Measurements from ENCODE around the gene APCDD1. TPM values are rescaled to one million over a fixed set of nuclear protein-coding genes. Genes with fewer than 3 reads are reported as not detected.

Gene APCDD1
- total RNA-seq, 2 donors from 2014 or later: 5.6 to 10.7 TPM

GRCh38 chr18:10410472-10411308, 43.7 kb upstream of the APCDD1 start:
- H3K4me1 ChIP-seq: no peaks in the 10 kb centered on the region
- H3K9me3 ChIP-seq: no peaks in the 10 kb centered on the region
- DNase-seq: no peak
- H3K9ac ChIP-seq (ENCODE audit: low read depth in 2 of 2, low read length in 2 of 2): peak overlapping the region in 1 of 2 donors; percentile 2
- intact Hi-C loops (cut with DNase I): no loop called here
- no peak overlapping the region for H3K27ac ChIP-seq
- TF ChIP-seq CTCF (IDR thresholded peaks at IDR 0.05): no peak
- H3K27me3 ChIP-seq: no peaks in the 10 kb centered on the region
- no peak overlapping the region for H3K4me3 ChIP-seq
- H3K36me3 ChIP-seq: no peaks in the 10 kb centered on the region

- Histone ChIP-seq H3K4me3 (no peak overlapping the region), H3K9me3 (no peaks in the 10 kb centered on the region), H3K36me3 (no peaks in the 10 kb centered on the region), H3K4me1 (no peaks in the 10 kb centered on the region), H3K27me3 (no peaks in the 10 kb centered on the region), H3K27ac (no peak overlapping the region), H3K9ac (ENCODE audit: low read depth in 2 of 2, low read length in 2 of 2) (no peak overlapping the region)
- intact Hi-C loops (cut with DNase I): no loop called here
- DNase-seq: no peak
- no peak for TF ChIP-seq CTCF (IDR thresholded peaks at IDR 0.05)
These were observed 41.5 kb upstream of the APCDD1 start for GRCh38 chr18:10412933-10413332.

- no peak overlapping the region for H3K9ac ChIP-seq (ENCODE audit: low read depth in 2 of 2, low read length in 2 of 2)
- DNase-seq: no peak
- no peaks in the 10 kb centered on the region for H3K9me3 ChIP-seq
- no peaks in the 10 kb centered on the region for H3K36me3 ChIP-seq
- no peak for TF ChIP-seq CTCF (IDR thresholded peaks at IDR 0.05)
- no peak overlapping the region for H3K4me3 ChIP-seq
- no peaks in the 10 kb centered on the region for H3K27me3 ChIP-seq
- intact Hi-C loops (cut with DNase I): no loop called here
- no peak overlapping the region for H3K27ac ChIP-seq
- no peaks in the 10 kb centered on the region for H3K4me1 ChIP-seq
These were observed 40.7 kb upstream of the APCDD1 start for GRCh38 chr18:10413722-10414121.

- intact Hi-C loops (cut with DNase I): no loop called here
- Histone ChIP-seq H3K27ac (no peak overlapping the region), H3K36me3 (no peaks in the 10 kb centered on the region), H3K9me3 (no peaks in the 10 kb centered on the region), H3K27me3 (no peaks in the 10 kb centered on the region), H3K9ac (ENCODE audit: low read depth in 2 of 2, low read length in 2 of 2) (no peak overlapping the region), H3K4me1 (no peaks in the 10 kb centered on the region), H3K4me3 (no peak overlapping the region)
- no peak for TF ChIP-seq CTCF (IDR thresholded peaks at IDR 0.05)
- no peak for DNase-seq
These were observed 40.1 kb upstream of the APCDD1 start for GRCh38 chr18:10414293-10414842.

- Histone ChIP-seq H3K4me3 (no peak overlapping the region), H3K27ac (no peak overlapping the region), H3K9ac (ENCODE audit: low read depth in 2 of 2, low read length in 2 of 2) (no peak overlapping the region), H3K27me3 (no peaks in the 10 kb centered on the region), H3K9me3 (no peaks in the 10 kb centered on the region), H3K36me3 (no peaks in the 10 kb centered on the region), H3K4me1 (no peaks in the 10 kb centered on the region)
- intact Hi-C loops (cut with DNase I): no loop called here
- DNase-seq: no peak
- TF ChIP-seq CTCF (IDR thresholded peaks at IDR 0.05): no peak
These were observed 38.4 kb upstream of the APCDD1 start for GRCh38 chr18:10416065-10416464.

Measured in colonic mucosa (tissue), 4 donors.